Measurements from ENCODE around the gene RPS19.

GRCh38 chr19:41904118-41904870 is 44.2 kb downstream of the RPS19 start:
- no peak for TF ChIP-seq CTCF (IDR thresholded peaks at IDR 0.05; ENCODE audit: low read length)
- no peak for TF ChIP-seq EZH2phosphoT487 (IDR thresholded peaks at IDR 0.05; ENCODE audit: low read length)
- no peak for TF ChIP-seq EZH2 (optimal IDR thresholded peaks at IDR 0.05; ENCODE audit: low read depth, low read length)

All from MM.1S (cell line).